Right renal pelvis (tissue), 4 donors: ENCODE measurements around the gene ARL10. TPM values are rescaled to one million over a fixed set of nuclear protein-coding genes. Genes with fewer than 3 reads are reported as not detected.
A peak's percentile ranks its signal among the peaks of the same experiment; 100 is the strongest.
"Not testable (repeated sequence)": the region's sequence is repeated elsewhere in the genome, so short reads cannot be mapped to it uniquely, and the experiment has no call there.

Experiments used
- DNase-seq, 4 donors: peaks; one replicate each; pipeline ENCODE4 v3.0.0-alpha.2; 2013; ENCODE audit warnings: low read depth in 4 of 4, low spot score in 3 of 4, missing footprints in 1 of 4
- polyA plus RNA-seq, 4 donors: library from polyadenylated mRNA; unstranded; fragments of 120-200 nt; gene quantifications; one replicate each; pipeline ENCODE4 v1.2.1, GENCODE V29; 2013; ENCODE audit not compliant: insufficient read length in 4 of 4

The ARL10 gene
- polyA plus RNA-seq, 4 donors, result 11.1 to 13.1 (median 12.3) TPM

DNA sequence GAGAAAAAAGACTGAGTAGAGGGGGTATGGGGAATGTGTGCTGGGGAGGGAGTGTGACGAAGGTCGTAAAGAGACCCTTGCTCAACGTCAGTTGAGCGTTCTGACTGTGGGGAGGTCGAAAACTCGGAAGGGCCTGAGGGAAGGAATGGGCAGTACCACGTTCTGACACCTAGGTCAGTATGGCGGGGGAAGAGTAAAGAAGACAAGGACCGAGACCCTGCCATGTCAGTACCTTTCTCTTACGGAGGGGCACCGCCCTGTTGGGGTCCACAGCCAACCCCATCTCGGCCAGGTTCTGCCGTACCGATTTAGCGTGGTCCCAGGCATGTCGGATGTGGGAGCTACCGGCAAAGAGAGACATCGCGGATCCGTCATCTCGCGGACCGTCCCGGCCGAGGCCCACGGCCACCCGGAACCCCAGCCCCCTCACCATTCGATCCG, 22.7 kb downstream of the ARL10 start:
- no peak for DNase-seq

DNA sequence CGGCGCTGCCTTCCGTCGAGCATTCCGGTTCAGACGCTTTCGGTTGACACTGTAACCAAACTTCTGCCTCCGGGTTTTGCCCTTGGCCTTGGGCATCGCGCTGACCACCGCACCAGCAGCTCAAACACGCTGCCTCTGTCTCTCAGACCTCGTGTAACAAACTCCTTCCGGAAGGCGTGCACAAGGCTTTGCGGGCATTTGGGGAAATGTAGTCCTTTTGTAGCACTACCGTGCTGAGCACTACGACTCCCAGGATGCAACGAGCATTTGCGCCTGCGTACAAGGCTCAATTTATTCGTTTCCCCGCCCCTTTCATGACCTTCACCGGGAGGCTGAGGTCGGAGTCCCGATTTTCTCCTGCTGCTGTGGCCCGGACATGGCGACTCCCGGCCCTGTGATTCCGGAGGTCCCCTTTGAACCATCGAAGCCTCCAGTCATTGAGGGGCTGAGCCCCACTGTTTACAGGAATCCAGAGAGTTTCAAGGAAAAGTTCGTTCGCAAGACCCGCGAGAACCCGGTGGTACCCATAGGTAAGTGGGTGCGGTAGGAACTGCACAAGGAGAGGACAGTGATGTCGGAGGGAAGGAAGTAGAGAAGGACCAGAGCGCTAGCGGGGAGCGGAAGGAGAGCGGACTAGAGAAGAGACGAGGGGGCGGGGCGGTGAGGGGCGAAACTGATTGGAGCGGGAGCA, 23.3 kb downstream of the ARL10 start, which contains the start of the genes HIGD2A and NOP16:
HIGD2A (plus strand) TSS at position 308 of the 691 bp plus-strand sequence; CDS start at position 377, 69 bp downstream.
NOP16 (minus strand) TSS at position 155 of the 691 bp plus-strand sequence; CDS start at position 96, 59 bp downstream.
- DNase-seq, result peak; percentile 96 to 98 (median 98)

DNA sequence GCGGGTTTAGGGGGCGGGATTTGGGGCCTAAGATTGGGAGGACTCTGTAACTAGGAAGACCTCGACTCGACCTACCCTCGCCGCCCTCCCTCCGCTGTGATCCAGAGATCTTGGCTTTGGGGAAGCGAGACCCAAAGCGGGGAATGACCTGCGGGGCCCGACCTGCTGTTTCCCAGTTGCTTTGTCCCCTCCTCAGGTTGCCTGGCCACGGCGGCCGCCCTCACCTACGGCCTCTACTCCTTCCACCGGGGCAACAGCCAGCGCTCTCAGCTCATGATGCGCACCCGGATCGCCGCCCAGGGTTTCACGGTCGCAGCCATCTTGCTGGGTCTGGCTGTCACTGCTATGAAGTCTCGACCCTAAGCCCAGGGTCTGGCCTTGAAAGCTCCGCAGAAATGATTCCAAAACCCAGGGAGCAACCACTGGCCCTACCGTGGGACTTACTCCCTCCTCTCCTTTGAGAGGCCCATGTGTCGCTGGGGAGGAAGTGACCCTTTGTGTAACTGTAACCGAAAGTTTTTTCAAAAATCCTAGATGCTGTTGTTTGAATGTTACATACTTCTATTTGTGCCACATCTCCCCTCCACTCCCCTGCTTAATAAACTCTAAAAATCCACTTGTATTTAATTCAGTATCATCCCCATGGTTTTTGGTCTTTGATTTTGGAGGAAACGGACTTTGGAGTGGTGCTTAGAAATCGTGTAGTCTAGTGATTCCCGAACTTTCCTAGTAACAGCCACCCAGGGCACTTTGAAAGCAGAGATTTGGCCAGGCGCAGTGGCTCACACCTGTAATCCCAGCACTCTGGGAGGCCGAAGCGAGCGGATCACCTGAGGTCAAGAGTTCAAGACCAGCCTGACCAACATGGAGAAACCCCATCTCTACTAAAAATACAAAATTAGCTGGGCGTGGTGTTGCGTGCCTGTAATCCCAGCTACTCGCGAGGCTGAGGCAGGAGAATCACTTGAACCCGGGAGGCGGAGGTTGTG, 24.1 kb downstream of the ARL10 start:
- peak in 1 of 4 donors; percentile 94 for DNase-seq

DNA sequence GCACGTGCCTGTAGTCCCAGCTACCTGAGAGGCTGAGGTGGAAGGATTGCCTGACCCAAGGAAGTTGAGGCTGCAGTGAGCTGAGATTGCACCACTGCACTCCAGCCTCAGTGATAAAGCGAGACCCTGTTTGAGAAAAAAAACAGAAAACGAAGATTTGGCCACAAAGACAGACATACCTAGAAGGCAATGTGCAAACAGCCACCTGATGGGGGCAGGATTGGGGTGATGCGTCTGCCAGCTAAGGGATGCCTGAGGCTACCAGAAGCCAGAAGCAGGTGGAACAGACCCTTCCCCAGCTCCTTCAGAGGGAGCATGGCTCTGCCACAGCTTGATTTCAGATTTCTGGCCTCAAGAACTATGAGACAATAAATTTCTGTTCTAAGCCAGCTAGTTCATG, 26.2 kb downstream of the ARL10 start:
- DNase-seq, result no peak

DNA sequence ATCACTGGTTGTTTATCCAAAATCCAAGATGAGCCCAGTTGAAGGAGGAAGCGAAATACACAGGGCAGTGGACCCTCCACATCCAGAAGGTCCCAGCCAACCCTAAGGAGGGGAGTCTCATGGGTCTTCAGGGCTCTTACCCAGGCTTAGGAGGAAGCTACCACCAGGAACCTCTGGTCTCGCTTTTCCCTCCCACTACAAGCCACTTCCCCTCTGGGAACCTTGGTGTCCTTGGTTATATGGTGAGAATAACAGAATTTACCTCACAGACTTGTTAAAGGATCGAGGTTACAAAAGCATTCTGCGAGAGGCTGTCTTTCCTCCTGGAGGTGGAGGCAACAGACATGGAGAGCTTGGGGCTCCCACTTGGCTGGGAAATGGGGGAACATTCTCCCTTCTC, 26.7 kb downstream of the ARL10 start:
- no peak for DNase-seq

DNA sequence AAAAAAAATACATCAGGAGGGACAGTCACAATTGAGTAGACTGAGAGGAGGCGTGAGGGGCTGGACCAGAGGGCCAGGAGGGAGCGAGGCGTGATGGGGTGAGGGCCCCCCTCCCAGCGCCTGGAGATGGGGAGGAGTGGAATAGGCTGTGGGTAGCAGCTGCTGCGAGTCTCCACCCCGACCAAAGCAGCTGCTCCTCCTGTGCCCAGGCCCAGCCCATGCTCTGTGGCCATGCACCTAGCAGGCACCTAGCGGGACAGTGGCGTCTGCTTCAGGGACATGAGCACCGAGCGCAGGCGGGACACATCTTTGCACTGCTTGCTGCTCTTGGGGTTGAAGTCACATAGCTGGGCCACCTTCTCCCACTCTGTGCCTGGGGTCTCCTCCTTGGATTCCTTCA, 27.2 kb downstream of the ARL10 start:
- no peak for DNase-seq

DNA sequence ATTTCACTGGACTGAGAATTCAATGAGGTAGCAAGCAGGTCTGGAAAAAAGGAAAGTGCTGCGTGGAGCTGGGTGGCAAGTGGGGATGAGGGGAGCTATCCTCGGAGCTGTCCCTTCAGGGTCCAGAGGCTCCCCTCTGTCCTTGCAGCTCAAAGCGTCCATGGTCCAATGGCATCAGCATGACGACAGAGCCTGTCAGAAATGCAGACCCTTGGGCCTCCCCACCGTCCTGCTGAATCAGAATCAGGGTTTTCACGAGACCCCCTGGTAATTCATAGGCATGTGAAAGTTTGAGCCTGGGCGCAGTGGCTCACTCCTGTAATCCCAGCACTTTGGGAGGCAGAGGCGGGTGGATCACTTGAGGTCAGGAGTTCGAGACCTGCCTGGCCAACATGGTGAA, 28.8 kb downstream of the ARL10 start:
- DNase-seq, result no peak

DNA sequence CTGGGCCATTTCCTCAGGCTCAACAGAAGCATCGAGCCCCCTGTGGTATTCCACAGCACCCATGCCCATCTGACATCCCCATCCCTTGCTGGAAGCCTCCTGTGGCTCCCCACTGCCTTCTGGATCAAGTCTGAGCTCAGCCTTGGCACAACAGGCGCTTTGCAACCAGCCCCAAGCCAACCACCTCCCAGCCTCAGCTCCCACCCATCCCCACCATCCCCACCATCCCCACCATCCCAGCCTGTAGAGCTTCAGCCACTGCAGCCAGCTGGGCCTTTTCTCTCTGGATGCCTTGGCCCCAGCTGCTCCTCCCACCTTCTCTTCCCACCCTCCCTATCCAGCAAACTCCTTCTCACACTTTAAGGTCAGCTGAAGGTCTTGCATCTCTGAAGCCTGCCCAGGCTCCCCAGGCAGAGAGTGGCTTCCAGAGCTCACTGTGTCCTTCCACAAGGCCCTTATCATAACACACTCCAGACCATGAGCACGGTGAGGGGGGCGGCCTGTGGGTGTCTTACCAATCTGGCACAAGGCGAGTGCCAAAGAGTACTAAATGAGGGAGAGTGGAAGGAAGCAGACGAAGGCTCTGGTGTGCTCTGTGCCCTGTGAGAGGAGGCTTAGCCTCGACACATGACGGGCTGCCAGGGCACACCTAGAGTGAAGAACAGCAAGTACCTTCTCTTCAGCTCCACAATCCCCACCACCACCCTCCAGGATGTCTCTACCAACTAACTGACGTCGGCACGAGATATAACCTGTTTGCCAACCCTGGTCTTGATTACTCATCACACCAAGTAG, 29.8 kb downstream of the ARL10 start:
- DNase-seq, result no peak

DNA sequence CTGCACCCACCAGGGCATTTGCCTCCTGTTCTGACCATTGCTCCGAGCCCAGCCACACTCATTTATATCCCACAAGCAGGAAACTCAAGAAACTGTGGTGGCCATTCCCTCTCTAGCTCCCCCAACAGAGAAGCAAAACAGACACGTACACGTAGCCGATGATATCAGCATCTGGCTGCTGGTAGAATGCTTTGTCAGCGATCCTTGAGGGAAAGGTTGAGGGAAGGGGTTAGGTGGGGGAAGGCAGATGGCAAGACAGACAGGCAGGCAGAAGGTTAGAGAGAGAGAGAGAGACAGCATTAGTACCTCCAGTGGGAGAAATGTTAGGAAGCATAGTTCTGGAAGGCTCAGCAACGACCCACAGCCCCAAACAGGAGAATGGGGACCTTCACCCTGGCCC, 31.0 kb downstream of the ARL10 start:
- DNase-seq, result no peak

DNA sequence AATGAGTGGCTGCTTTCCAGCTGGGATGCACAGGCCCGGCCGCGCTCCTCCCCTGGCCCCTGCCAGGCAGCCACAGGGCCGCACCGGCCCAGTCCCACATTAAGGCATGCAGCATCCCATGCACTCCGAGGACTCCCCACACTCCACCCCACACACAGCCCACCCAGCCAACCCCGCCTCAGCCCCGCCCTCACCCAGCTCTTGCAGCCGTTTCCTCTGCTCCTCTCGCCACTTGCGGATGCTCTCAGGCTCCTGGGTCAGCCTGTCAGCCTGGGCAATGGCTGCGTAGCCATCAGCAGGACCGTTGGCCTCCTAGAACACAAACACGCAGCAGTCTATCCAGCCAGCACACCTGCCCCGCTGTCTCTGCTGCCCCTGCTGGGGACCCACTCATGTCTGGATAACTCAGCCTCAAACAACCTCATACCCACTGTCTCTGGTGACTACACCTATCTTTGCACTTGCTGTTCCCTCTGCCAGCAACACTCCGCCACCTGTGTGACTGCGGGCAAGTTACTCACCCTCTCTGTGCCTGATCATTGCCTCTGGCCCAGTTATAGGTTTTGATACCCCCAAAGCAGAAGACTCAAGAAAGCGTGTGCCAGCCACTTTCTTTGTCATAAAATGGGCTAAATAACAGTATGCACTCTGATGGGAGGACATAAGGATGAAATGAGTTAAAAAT, 32.6 kb downstream of the ARL10 start:
- DNase-seq, result no peak

DNA sequence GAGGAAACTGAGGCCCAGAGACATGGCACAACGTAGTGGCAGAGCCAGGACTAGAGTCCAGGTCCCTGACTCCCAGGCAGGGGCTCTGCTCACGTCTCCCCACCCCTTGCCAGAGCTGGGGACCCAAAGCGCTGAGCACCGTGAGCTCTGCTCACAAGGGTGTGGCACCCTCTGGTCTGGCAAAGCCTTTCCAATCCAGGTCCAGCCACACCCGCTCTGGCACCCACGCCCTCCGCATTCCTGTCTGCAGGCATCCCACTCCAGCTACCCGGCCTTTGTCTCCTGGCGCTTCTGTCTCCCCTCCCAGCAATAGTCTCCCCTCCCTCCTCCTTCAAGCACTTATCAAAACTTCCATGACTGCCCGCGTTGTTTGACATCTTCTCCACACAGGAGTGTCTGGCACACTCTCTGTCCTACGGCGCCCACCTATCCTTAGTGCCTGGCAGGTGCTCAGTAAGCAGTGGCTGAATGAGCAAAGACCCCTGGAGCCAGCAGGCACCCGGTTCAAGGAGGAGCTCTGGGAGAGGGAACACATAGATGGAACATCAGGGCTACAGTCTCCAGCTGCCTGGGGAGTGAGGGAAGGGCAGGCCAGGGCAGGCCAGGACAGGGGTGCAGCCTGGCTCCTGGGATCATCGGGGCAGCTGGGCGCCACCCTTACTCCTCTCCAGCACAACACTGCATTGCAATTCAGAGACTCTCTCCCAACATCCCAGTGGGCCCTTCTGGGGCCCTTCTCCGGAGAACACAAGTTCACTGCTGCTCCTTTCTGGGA, 35.3 kb downstream of the ARL10 start:
- no peak for DNase-seq

DNA sequence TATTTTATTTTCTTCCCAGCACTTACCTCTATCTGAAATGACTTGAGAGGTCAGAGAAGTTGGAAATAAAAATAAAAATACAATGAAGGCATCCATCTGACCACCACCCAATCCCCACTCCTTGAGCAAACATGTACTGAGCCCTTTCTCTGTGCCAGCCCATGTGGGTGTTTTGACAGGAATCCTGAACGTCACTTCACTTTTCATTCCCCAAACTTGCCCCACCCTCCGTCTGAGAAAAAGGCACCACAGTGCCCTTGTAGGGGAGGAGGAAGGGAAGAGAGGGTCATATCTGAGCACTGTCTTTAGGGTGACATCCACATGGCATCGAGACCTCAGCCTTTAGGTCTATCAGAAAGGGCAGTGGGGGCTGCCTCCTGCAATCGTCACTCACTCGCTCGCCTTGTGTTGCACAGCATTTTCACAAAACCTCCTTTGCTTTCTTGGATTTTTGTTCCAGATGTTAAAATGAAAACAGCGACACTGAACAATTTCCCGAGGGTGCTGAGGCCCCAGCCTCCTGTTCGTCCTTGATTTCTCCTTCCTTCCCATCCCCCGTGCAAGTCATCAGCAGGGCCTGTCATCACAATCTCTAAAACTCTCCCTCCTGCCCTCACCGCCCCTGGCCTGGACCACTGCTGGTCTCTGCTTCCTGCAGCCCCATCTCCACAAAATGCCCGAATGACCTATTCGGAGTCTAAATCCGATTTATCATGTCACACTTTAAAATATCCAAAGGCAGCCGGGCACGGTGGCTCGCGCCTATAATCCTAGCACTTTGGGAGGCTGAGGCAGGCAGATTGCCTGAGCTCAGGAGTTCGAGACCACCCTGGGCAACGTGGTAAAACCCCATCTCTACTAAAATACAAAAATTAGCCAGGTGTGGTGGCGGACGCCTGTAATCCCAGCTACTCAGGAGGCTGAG, 36.3 kb downstream of the ARL10 start:
- no peak for DNase-seq

DNA sequence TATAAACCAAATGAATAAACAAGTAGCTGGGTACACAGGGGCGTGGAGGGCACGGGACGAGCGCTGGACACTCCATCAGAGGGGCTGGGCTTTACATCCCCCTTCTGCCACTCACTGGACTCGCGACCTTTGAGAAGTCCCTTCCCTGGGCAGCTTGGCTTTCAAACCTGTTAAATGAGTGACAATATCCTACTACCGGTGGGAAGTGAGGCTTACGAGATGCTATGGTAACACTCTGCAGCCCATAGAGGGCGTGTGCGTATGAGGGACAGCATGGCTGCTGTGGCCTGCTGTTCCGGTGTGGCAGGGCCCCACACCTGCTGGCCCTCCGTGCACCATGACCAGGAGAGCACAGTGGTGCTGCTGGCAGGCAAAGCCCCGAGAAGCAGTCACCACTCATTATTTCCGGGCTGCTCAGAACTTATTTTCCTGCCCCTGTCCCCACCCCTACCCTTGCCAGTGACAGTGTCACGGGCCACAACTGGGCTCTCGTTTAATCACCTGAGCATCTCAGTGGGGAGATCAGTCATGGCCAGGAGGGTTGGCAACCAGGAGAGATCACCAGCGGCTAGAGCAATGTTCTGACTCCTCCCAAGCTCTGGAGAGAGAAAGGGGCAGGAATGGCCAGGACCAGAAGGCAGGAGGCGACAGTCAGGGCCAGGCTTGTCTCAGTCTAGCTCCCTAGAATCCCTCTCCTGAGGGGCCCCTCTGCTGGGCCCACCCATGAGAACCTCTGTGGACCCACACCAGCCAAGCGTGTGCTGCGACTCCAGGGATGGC, 40.6 kb downstream of the ARL10 start:
- DNase-seq, result no peak

DNA sequence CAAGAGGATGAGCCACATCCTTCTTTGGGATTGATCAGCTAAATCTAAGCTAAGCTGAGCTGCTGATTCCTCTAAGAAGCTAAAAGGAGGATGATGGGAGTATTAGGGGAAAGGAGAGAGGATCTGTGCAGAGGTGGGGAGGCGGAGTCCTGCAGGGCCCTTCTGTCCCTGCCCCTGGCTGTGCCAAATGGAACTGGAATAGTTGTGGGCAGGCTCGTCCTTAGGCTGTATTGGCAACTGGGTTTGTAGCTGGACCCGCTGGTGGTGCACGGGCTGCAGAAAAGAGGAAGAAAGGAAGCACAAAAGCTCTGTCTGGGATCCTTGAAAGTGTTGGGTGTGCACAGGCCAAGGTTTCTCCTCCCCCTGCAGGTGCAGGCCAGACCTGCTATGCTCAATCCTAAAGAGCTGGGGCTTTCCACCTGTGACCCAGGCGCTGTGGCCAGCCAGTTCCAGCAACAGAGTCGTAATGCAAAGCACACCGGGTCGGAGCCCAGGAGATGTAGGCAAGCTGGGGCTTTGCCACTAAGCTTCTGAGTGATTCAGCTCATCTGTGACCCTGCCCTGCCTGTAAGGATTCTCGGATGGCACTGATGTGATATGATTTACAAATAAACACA, 41.3 kb downstream of the ARL10 start:
- DNase-seq, result no peak

DNA sequence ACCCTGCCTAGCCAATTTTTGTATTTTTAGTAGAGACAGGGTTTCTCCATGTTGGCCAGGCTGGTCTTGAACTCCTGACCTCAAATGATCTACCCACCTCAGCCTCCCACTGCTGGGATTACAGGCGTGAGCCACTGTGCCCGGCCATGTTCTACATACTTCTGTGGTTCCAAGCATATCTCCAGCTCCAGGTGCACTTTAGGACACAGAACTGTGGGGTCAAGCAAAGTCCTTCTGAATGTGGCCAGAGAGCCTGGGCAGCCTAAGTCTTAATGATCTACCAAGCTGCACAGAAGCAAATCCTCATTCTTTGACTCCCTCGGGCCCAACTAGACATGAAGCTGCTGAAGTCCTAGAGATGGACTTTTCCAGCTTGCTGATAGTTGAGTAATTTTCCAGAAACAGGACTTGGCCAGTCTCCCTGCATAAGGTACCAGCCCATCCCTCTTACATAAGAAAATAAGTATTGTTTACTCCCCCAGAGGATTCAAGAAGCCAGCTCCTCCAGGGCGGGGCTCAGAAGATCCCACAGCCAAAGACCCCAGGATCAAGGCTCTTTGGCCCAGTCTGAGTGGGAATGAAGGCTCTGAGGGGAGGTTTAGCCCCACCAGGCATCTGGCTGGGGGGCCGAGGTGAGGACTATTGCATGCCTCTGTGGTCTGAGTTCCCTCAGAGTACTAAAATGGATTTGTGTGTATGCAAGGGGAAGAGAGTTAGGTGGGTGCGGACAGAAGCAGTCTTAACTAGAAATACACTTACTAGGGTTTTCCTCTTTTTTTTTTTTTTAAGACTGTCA, 42.4 kb downstream of the ARL10 start:
- DNase-seq, result no peak

DNA sequence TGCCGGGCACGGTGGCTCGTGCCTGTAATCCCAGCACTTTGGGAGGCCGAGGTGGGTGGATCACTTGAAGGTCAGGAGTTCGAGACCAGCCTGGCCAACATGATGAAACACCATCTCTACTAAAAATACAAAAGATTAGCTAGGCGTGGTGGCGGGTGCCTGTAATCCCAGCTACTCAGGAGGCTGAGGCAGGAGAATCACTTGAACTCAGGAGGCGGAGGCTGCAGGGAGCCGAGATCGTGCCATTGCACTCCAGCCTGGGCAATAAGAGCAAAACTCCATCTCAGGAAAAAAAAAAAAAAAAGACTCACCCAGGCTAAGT, 42.9 kb downstream of the ARL10 start:
- not testable (repeated sequence) for DNase-seq
